Measurements from ENCODE around the gene VWA7.

Gene VWA7

GRCh38 chr6:31776485-31776988 is 591 bp downstream of the VWA7 start:
- Histone ChIP-seq H3K79me2 (peaks cover 2% of the 10 kb centered on the region), H3K27ac (no peak overlapping the region), H2AFZ (peak overlapping the region; percentile 82), H3K4me3 (ENCODE audit: low read depth, low read length) (no peak overlapping the region), H3K27me3 (ENCODE audit: control insufficient read depth, insufficient read depth, low read length) (no peaks in the 10 kb centered on the region), H3K4me1 (peaks cover 13% of the 10 kb centered on the region), H3K9ac (no peak overlapping the region), H3K36me3 (ENCODE audit: control insufficient read depth, insufficient read depth, low read length) (no peaks in the 10 kb centered on the region), H3K4me2 (ENCODE audit: low read length) (no peak overlapping the region), H3K9me3 (ENCODE audit: control insufficient read depth, low read length) (no peaks in the 10 kb centered on the region)
- TF ChIP-seq CTCF (IDR thresholded peaks at IDR 0.05), result no peak

GRCh38 chr6:31775633-31776484 is 1.3 kb downstream of the VWA7 start:
- no peak for TF ChIP-seq CTCF (IDR thresholded peaks at IDR 0.05)
- Histone ChIP-seq H2AFZ (no peak overlapping the region), H3K4me1 (peaks cover 13% of the 10 kb centered on the region), H3K9ac (no peak overlapping the region), H3K27me3 (ENCODE audit: control insufficient read depth, insufficient read depth, low read length) (no peaks in the 10 kb centered on the region), H3K9me3 (ENCODE audit: control insufficient read depth, low read length) (no peaks in the 10 kb centered on the region), H3K36me3 (ENCODE audit: control insufficient read depth, insufficient read depth, low read length) (no peaks in the 10 kb centered on the region), H3K79me2 (peaks cover 2% of the 10 kb centered on the region), H3K27ac (no peak overlapping the region), H3K4me2 (ENCODE audit: low read length) (no peak overlapping the region), H3K4me3 (ENCODE audit: low read depth, low read length) (no peak overlapping the region)

GRCh38 chr6:31775184-31775583 is 1.9 kb downstream of the VWA7 start:
- TF ChIP-seq CTCF (IDR thresholded peaks at IDR 0.05), result no peak
- H3K9me3 ChIP-seq (ENCODE audit: control insufficient read depth, low read length), result no peaks in the 10 kb centered on the region
- H3K4me3 ChIP-seq (ENCODE audit: low read depth, low read length), result no peak overlapping the region
- H3K4me2 ChIP-seq (ENCODE audit: low read length), result no peak overlapping the region
- no peak overlapping the region for H2AFZ ChIP-seq
- H3K9ac ChIP-seq, result no peak overlapping the region
- H3K27me3 ChIP-seq (ENCODE audit: control insufficient read depth, insufficient read depth, low read length), result no peaks in the 10 kb centered on the region
- H3K36me3 ChIP-seq (ENCODE audit: control insufficient read depth, insufficient read depth, low read length), result no peaks in the 10 kb centered on the region
- no peak overlapping the region for H3K27ac ChIP-seq
- H3K79me2 ChIP-seq, result peaks cover 2% of the 10 kb centered on the region
- peaks cover 13% of the 10 kb centered on the region for H3K4me1 ChIP-seq

GRCh38 chr6:31771992-31772358 is 5.2 kb downstream of the VWA7 start:
- Histone ChIP-seq H3K27ac (no peak overlapping the region), H3K4me3 (ENCODE audit: low read depth, low read length) (no peak overlapping the region), H3K27me3 (ENCODE audit: control insufficient read depth, insufficient read depth, low read length) (no peaks in the 10 kb centered on the region), H2AFZ (no peak overlapping the region), H3K79me2 (peaks cover 2% of the 10 kb centered on the region), H3K4me1 (peaks cover 8% of the 10 kb centered on the region), H3K9ac (no peak overlapping the region), H3K9me3 (ENCODE audit: control insufficient read depth, low read length) (no peaks in the 10 kb centered on the region), H3K36me3 (ENCODE audit: control insufficient read depth, insufficient read depth, low read length) (no peaks in the 10 kb centered on the region), H3K4me2 (ENCODE audit: low read length) (no peak overlapping the region)
- no peak for TF ChIP-seq CTCF (IDR thresholded peaks at IDR 0.05)

- Histone ChIP-seq H3K9ac (no peak overlapping the region), H2AFZ (no peak overlapping the region), H3K4me2 (ENCODE audit: low read length) (no peak overlapping the region), H3K4me1 (no peaks in the 10 kb centered on the region), H3K9me3 (ENCODE audit: control insufficient read depth, low read length) (no peaks in the 10 kb centered on the region), H3K36me3 (ENCODE audit: control insufficient read depth, insufficient read depth, low read length) (no peaks in the 10 kb centered on the region), H3K27me3 (ENCODE audit: control insufficient read depth, insufficient read depth, low read length) (no peaks in the 10 kb centered on the region), H3K4me3 (ENCODE audit: low read depth, low read length) (no peak overlapping the region), H3K79me2 (peaks cover 2% of the 10 kb centered on the region), H3K27ac (no peak overlapping the region)
- no peak for TF ChIP-seq CTCF (IDR thresholded peaks at IDR 0.05)
Measured at GRCh38 chr6:31770860-31771259, 6.3 kb downstream of the VWA7 start.
